HepG2 (cell line): ENCODE results near the gene FBXW12. TPM values are rescaled to one million over a fixed set of nuclear protein-coding genes. Genes with fewer than 3 reads are reported as not detected.

ENCODE experiments used
- ARID2 ChIP-seq: sonication (generic); formaldehyde crosslinking; IDR thresholded peaks from 2 replicates; pipeline ENCODE4 v1.8.1; 2022; ENCODE audit warnings: mild to moderate bottlenecking, missing genetic modification reagents, borderline replicate concordance
- CREB1 ChIP-seq, 2 experiments: fragments of 450-650 bp in 1 of 2; IDR thresholded peaks; 2 replicates each; pipeline ENCODE4 v1.6.1; 2016 to 2017; ENCODE audit warnings: control low read depth in 1 of 2, mild to moderate bottlenecking in 1 of 2, missing compliant biosample characterization in 1 of 2, missing genetic modification characterization in 1 of 2
- GATAD2A ChIP-seq: IDR thresholded peaks from 2 replicates; pipeline ENCODE4 v1.6.1; 2016
- IKZF4 ChIP-seq: sonication (generic); formaldehyde crosslinking; IDR thresholded peaks from 2 replicates; pipeline ENCODE4 v1.5.1; 2020; ENCODE audit warnings: borderline replicate concordance, mild to moderate bottlenecking, low read depth, missing genetic modification reagents; ENCODE audit errors: not compliant biosample characterization
- KMT2B ChIP-seq: IDR thresholded peaks from 2 replicates; pipeline ENCODE4 v1.6.1; 2016; ENCODE audit warnings: missing genetic modification reagents, missing compliant biosample characterization
- MZF1 ChIP-seq: sonication (generic); formaldehyde crosslinking; IDR thresholded peaks from 2 replicates; pipeline ENCODE4 v1.8.1; 2023; ENCODE audit warnings: mild to moderate bottlenecking, missing genetic modification reagents, borderline replicate concordance
- NFYB ChIP-seq: sonication (generic); formaldehyde crosslinking; IDR thresholded peaks from 2 replicates; pipeline ENCODE4 v1.4.0; 2020; ENCODE audit warnings: missing genetic modification reagents
- POLR2A ChIP-seq, 2 experiments: IDR thresholded peaks; 2 replicates each; pipeline ENCODE4 v1.6.1; 2011; ENCODE audit warnings: low read depth in 2 of 2, low read length in 2 of 2, mild to moderate bottlenecking in 1 of 2, moderate library complexity in 1 of 2; ENCODE audit not compliant: insufficient read depth in 1 of 2
- ZBTB26 ChIP-seq: IDR thresholded peaks from 2 replicates; pipeline ENCODE4 v1.6.1; 2016; ENCODE audit warnings: missing compliant biosample characterization, missing genetic modification reagents, borderline replicate concordance
- ZEB1 ChIP-seq: IDR thresholded peaks from 2 replicates; pipeline ENCODE4 v1.6.1; 2012; ENCODE audit warnings: mild to moderate bottlenecking, low read depth, inconsistent platforms; ENCODE audit not compliant: insufficient replicate concordance
- ZFYVE20 ChIP-seq: sonication (generic); formaldehyde crosslinking; IDR thresholded peaks from 2 replicates; pipeline ENCODE4 v1.8.0; 2023; ENCODE audit warnings: low read depth, mild to moderate bottlenecking, moderate library complexity, missing genetic modification reagents, borderline replicate concordance
- ZMYM3 ChIP-seq: sonication (generic); formaldehyde crosslinking; IDR thresholded peaks from 2 replicates; pipeline ENCODE4 v1.5.1; 2020; ENCODE audit warnings: mild to moderate bottlenecking, missing genetic modification reagents
- ZNF124 ChIP-seq: sonication (generic); formaldehyde crosslinking; IDR thresholded peaks from 2 replicates; pipeline ENCODE4 v1.4.0; 2020; ENCODE audit warnings: missing genetic modification reagents
- ZNF530 ChIP-seq: sonication (generic); formaldehyde crosslinking; IDR thresholded peaks from 2 replicates; pipeline ENCODE4 v1.5.0; 2020; ENCODE audit warnings: low read depth, mild to moderate bottlenecking, missing genetic modification reagents
- ZNF569 ChIP-seq: sonication (generic); formaldehyde crosslinking; IDR thresholded peaks from 2 replicates; pipeline ENCODE4 v1.5.0; 2020; ENCODE audit warnings: mild to moderate bottlenecking, missing genetic modification reagents, moderate library complexity, borderline replicate concordance
- ZNF672 ChIP-seq: sonication (generic); formaldehyde crosslinking; IDR thresholded peaks from 2 replicates; pipeline ENCODE4 v1.8.1; 2022; ENCODE audit warnings: missing genetic modification reagents
- ZNF703 ChIP-seq: sonication (generic); formaldehyde crosslinking; IDR thresholded peaks from 2 replicates; pipeline ENCODE4 v1.5.1; 2020; ENCODE audit warnings: missing genetic modification reagents, mild to moderate bottlenecking, moderate library complexity, borderline replicate concordance
- ZNF749 ChIP-seq: sonication (generic); formaldehyde crosslinking; IDR thresholded peaks from 2 replicates; pipeline ENCODE4 v1.8.0; 2022; ENCODE audit warnings: mild to moderate bottlenecking, missing genetic modification reagents, moderate library complexity, borderline replicate concordance
- ZNF776 ChIP-seq: sonication (generic); formaldehyde crosslinking; IDR thresholded peaks from 2 replicates; pipeline ENCODE4 v1.4.0; 2020; ENCODE audit warnings: mild to moderate bottlenecking, missing genetic modification reagents
- polyA plus RNA-seq, 8 experiments: library from polyadenylated mRNA; depleted of rRNA in 3 of 8; stranded (reverse) in 7 of 8; unstranded in 1 of 8; fragments of >200 nt; fragmentation: Illumina TruSeq in 4 of 8; extraction: Trizol in 4 of 8; gene quantifications; 2 replicates each; pipeline versions ENCODE4 v1.2.1 to v1.2.3, GENCODE V29; 2011 to 2016; ENCODE audit warnings: low read depth in 4 of 8, missing spikeins in 1 of 8, mixed read lengths in 1 of 8; ENCODE audit not compliant: insufficient read depth in 1 of 8
- total RNA-seq, 5 experiments: library from RNA; depleted of rRNA; stranded (reverse); fragments of >200 nt; fragmentation: Illumina TruSeq; extraction: Trizol; gene quantifications; 2 replicates each; pipeline ENCODE4 v1.2.3, GENCODE V29; 2016; ENCODE audit warnings: low read depth in 1 of 5
- TF ChIP-seq, protein P1 (sequence below): sonication (generic); formaldehyde crosslinking; IDR thresholded peaks from 2 replicates; pipeline ENCODE4 v1.4.0; 2020; ENCODE audit warnings: missing genetic modification reagents
- TF ChIP-seq, protein P2 (sequence below): sonication (generic); formaldehyde crosslinking; IDR thresholded peaks from 2 replicates; pipeline ENCODE4 v1.4.0; 2020; ENCODE audit warnings: low read depth, missing genetic modification reagents
- TF ChIP-seq, protein P3 (sequence below), 2 experiments: sonication (generic) in 1 of 2; formaldehyde crosslinking in 1 of 2; IDR thresholded peaks; 2 replicates each; pipeline versions ENCODE4 v1.4.0 to v1.6.1; 2018 to 2020; ENCODE audit warnings: missing genetic modification reagents in 2 of 2, borderline replicate concordance in 1 of 2, low read depth in 1 of 2, mild to moderate bottlenecking in 1 of 2, missing biosample characterization in 1 of 2

Gene FBXW12
- total and polyA plus RNA-seq, 2 of the 13 experiments (the other 11 are each of a cell fraction or from before 2014, with no cell fraction given): not detected

DNA sequence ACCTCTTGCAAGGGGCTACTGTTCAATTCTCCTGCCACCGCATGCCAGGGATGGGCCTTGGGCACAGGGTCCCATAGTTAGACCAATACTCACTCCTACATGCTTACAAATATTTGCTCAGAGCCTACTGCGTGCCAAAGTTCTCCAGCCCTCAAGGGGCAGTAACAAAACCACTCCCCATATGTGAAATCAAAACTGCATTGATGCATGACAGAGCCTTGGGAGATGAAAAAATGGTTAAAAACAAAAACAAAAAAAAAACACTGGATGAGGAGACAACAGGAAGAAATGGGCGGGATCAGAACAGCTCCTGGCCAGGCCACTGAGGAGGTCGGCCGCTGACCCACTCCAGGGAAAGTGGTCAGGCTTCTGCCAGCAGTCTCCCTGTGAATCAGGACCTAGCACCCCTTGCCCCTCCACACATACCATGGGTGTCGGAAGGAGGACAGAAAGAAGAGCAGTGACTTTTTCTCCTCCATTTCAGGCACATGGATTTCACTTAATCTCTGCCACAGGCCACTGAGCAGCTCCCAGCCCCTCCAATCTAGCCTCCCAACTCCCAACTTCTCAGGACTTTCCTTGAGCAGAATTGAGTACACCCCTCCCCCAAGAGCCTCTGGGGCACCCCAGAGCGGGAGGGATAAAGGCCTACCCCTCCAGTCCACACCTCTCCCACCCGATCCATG, 55.1 kb downstream of the FBXW12 start (continued):
- TF ChIP-seq ZNF672 (CRISPR knock-in tag): no peak
- no peak for TF ChIP-seq ZMYM3 (CRISPR knock-in tag)
- peak; percentile 69 for TF ChIP-seq GATAD2A
- no peak for TF ChIP-seq ZNF530 (CRISPR knock-in tag)
- no peak for TF ChIP-seq ARID2 (CRISPR knock-in tag)
- no peak; a peak in 1 of 4 replicates for TF ChIP-seq POLR2A (IDR thresholded peaks at IDR 0.05; ENCODE audit: insufficient read depth in 1 of 2, low read depth in 2 of 2, low read length in 2 of 2)
- TF ChIP-seq, protein P1, sequence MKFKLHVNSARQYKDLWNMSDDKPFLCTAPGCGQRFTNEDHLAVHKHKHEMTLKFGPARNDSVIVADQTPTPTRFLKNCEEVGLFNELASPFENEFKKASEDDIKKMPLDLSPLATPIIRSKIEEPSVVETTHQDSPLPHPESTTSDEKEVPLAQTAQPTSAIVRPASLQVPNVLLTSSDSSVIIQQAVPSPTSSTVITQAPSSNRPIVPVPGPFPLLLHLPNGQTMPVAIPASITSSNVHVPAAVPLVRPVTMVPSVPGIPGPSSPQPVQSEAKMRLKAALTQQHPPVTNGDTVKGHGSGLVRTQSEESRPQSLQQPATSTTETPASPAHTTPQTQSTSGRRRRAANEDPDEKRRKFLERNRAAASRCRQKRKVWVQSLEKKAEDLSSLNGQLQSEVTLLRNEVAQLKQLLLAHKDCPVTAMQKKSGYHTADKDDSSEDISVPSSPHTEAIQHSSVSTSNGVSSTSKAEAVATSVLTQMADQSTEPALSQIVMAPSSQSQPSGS (CRISPR knock-in tag): peak; percentile 50; the same call in 1 of the 2 replicates
- no peak for TF ChIP-seq ZNF569
- TF ChIP-seq ZNF776 (CRISPR knock-in tag): no peak
- TF ChIP-seq ZFYVE20: no peak
- TF ChIP-seq, protein P2, sequence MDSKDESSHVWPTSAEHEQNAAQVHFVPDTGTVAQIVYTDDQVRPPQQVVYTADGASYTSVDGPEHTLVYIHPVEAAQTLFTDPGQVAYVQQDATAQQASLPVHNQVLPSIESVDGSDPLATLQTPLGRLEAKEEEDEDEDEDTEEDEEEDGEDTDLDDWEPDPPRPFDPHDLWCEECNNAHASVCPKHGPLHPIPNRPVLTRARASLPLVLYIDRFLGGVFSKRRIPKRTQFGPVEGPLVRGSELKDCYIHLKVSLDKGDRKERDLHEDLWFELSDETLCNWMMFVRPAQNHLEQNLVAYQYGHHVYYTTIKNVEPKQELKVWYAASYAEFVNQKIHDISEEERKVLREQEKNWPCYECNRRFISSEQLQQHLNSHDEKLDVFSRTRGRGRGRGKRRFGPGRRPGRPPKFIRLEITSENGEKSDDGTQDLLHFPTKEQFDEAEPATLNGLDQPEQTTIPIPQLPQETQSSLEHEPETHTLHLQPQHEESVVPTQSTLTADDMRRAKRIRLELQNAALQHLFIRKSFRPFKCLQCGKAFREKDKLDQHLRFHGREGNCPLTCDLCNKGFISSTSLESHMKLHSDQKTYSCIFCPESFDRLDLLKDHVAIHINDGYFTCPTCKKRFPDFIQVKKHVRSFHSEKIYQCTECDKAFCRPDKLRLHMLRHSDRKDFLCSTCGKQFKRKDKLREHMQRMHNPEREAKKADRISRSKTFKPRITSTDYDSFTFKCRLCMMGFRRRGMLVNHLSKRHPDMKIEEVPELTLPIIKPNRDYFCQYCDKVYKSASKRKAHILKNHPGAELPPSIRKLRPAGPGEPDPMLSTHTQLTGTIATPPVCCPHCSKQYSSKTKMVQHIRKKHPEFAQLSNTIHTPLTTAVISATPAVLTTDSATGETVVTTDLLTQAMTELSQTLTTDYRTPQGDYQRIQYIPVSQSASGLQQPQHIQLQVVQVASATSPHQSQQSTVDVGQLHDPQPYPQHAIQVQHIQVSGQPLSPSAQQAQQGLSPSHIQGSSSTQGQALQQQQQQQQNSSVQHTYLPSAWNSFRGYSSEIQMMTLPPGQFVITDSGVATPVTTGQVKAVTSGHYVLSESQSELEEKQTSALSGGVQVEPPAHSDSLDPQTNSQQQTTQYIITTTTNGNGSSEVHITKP (CRISPR knock-in tag): no peak
- TF ChIP-seq ZNF703 (CRISPR knock-in tag): no peak
- TF ChIP-seq ZEB1: no peak
- TF ChIP-seq CREB1 (IDR thresholded peaks at IDR 0.05): no peak
- no peak for TF ChIP-seq CREB1 (CRISPR knock-in tag; IDR thresholded peaks at IDR 0.05)
- no peak for TF ChIP-seq MZF1 (CRISPR knock-in tag)
- no peak for TF ChIP-seq ZNF749
- TF ChIP-seq ZNF124 (CRISPR knock-in tag): no peak
- no peak for TF ChIP-seq ZBTB26 (CRISPR knock-in tag)
- TF ChIP-seq KMT2B (CRISPR knock-in tag): no peak
- no peak for TF ChIP-seq IKZF4
- TF ChIP-seq, protein P3, sequence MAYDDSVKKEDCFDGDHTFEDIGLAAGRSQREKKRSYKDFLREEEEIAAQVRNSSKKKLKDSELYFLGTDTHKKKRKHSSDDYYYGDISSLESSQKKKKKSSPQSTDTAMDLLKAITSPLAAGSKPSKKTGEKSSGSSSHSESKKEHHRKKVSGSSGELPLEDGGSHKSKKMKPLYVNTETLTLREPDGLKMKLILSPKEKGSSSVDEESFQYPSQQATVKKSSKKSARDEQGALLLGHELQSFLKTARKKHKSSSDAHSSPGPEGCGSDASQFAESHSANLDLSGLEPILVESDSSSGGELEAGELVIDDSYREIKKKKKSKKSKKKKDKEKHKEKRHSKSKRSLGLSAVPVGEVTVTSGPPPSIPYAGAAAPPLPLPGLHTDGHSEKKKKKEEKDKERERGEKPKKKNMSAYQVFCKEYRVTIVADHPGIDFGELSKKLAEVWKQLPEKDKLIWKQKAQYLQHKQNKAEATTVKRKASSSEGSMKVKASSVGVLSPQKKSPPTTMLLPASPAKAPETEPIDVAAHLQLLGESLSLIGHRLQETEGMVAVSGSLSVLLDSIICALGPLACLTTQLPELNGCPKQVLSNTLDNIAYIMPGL (CRISPR knock-in tag; IDR thresholded peaks at IDR 0.05; ENCODE audit: borderline replicate concordance in 1 of 2, low read depth in 1 of 2): peak in 1 of 2 experiments; percentile 27; a peak in 1 of 4 replicates
- TF ChIP-seq NFYB: no peak
